HCT116 (cell line): ENCODE results near the gene KIF18B. TPM values are rescaled to one million over a fixed set of nuclear protein-coding genes. Genes with fewer than 3 reads are reported as not detected.

Experiments used
- ATAC-seq: fragments of 200-7000 bp; cut with Tn5 transposase; 2 replicates; pipeline ENCODE4 v1.9.1; 2020; ENCODE audit warnings: mild to moderate bottlenecking, moderate library complexity
- BruUV-seq: library from RNA; stranded (reverse); fragments of 400-500 nt; replicated peaks from 2 replicates; lab custom pipeline; 2021; lab: Mats Ljungman, UMichigan
- CTCF ChIA-PET: fragments of 300-600 bp; sonication (Branson Sonifier 250); formaldehyde crosslinking; loops from one replicate; lab custom pipeline; 2021; ENCODE audit warnings: antibody characterized with exemption; lab: Charles Lee
- POLR2A ChIA-PET: fragments of 300-600, 350-600 bp; sonication (Branson Sonifier 250); formaldehyde crosslinking; loops from one replicate; lab custom pipeline; 2021; ENCODE audit warnings: antibody characterized with exemption; lab: Charles Lee
- RAD21 ChIA-PET, 2 experiments: fragments of 300-600 bp; sonication (Branson Sonifier 250); formaldehyde crosslinking; loops; one replicate each; lab custom pipeline; 2023; ENCODE audit warnings: low total read pairs in 2 of 2; ENCODE audit not compliant: uncharacterized antibody in 2 of 2, unreplicated experiment in 2 of 2, low non-redundant PET in 1 of 2; lab: Charles Lee
- DNase-seq: peaks from one replicate; pipeline ENCODE4 v3.0.0-alpha.2; 2010; ENCODE audit warnings: low read depth, low spot score
- H2AFZ ChIP-seq: fragments of 200-600 bp; shearing (Covaris generic), sonication (generic); 2 replicates; pipeline ENCODE4 v1.6.1; 2017; ENCODE audit warnings: low read depth, mixed run types, mixed read lengths, antibody characterized with exemption, low read length; ENCODE audit not compliant: poor library complexity, severe bottlenecking
- H3K27ac ChIP-seq: 2 replicates; pipeline ENCODE4 v1.5.1; 2012; ENCODE audit warnings: low read depth, low read length
- H3K27me3 ChIP-seq: fragments of 200-600 bp; sonication (generic); 2 replicates; pipeline ENCODE4 v1.6.1; 2016; ENCODE audit warnings: mixed run types, low read length, mixed read lengths; ENCODE audit not compliant: insufficient read depth
- H3K36me3 ChIP-seq, 2 experiments: fragments of 200-500 bp in 1 of 2; fragments of 200-600 bp in 1 of 2; sonication (Bioruptor generic) in 1 of 2; sonication (generic) in 1 of 2; 2 replicates each; pipeline versions ENCODE4 v1.5.1 to v1.6.1; 2014 to 2016; ENCODE audit warnings: low read length in 2 of 2, inconsistent platforms in 1 of 2, mixed read lengths in 1 of 2, mixed run types in 1 of 2; ENCODE audit not compliant: insufficient read depth in 2 of 2, control insufficient read depth in 1 of 2
- H3K4me1 ChIP-seq, 2 experiments: fragments of 200-600 bp in 1 of 2; sonication (generic) in 1 of 2; 2 replicates each; pipeline versions ENCODE4 v1.5.1 to v1.6.1; 2012 to 2017; ENCODE audit warnings: low read length in 2 of 2, inconsistent platforms in 1 of 2, mild to moderate bottlenecking in 1 of 2, mixed read lengths in 1 of 2, mixed run types in 1 of 2, moderate library complexity in 1 of 2; ENCODE audit not compliant: insufficient read depth in 2 of 2, control insufficient read depth in 1 of 2
- H3K4me2 ChIP-seq: fragments of 200-600 bp; sonication (generic); 2 replicates; pipeline ENCODE4 v1.6.1; 2017; ENCODE audit warnings: mixed run types, low read length, mixed read lengths
- H3K4me3 ChIP-seq, 2 experiments: fragments of 200-600 bp in 1 of 2; sonication (generic) in 1 of 2; replicated peaks in 1 of 2; 2 replicates each; pipeline ENCODE4 v1.5.1; 2011 to 2016; ENCODE audit warnings: low read length in 2 of 2, control low read depth in 1 of 2, low read depth in 1 of 2, mild to moderate bottlenecking in 1 of 2, mixed read lengths in 1 of 2, mixed run types in 1 of 2
- H3K79me2 ChIP-seq: fragments of 200-600 bp; sonication (generic); 2 replicates; pipeline ENCODE4 v1.6.1; 2017; ENCODE audit warnings: mild to moderate bottlenecking, mixed run types, low read length, moderate library complexity, mixed read lengths; ENCODE audit not compliant: insufficient read depth
- H3K9ac ChIP-seq: fragments of 200-600 bp; sonication (generic); 2 replicates; pipeline ENCODE4 v1.6.1; 2016; ENCODE audit warnings: low read length, mixed read lengths
- H3K9me2 ChIP-seq: fragments of 200-600 bp; sonication (generic), shearing (Covaris generic); 2 replicates; pipeline ENCODE4 v1.6.1; 2017; ENCODE audit warnings: mixed run types, mild to moderate bottlenecking, moderate library complexity; ENCODE audit not compliant: insufficient read depth
- H3K9me3 ChIP-seq, 2 experiments: fragments of 200-500 bp in 1 of 2; fragments of 200-600 bp in 1 of 2; sonication (Bioruptor generic) in 1 of 2; sonication (generic) in 1 of 2; 2 replicates each; pipeline ENCODE4 v1.6.1; 2014 to 2017; ENCODE audit warnings: low read length in 2 of 2, mixed read lengths in 2 of 2, inconsistent platforms in 1 of 2, low read depth in 1 of 2, mild to moderate bottlenecking in 1 of 2, mixed run types in 1 of 2, moderate library complexity in 1 of 2; ENCODE audit not compliant: control insufficient read depth in 1 of 2, insufficient read depth in 1 of 2
- H4K20me1 ChIP-seq: fragments of 200-600 bp; sonication (generic), shearing (Covaris generic); 2 replicates; pipeline ENCODE4 v1.6.1; 2017; ENCODE audit warnings: mixed run types, mild to moderate bottlenecking, moderate library complexity; ENCODE audit not compliant: insufficient read depth
- ATF3 ChIP-seq: IDR thresholded peaks from 2 replicates; pipeline ENCODE4 v1.6.1; 2012
- CEBPB ChIP-seq: IDR thresholded peaks from 2 replicates; pipeline ENCODE4 v1.6.1; 2012; ENCODE audit warnings: low read depth
- CTCF ChIP-seq, 3 experiments: fragments of 200-600 bp in 1 of 3; sonication (generic) in 1 of 3; IDR thresholded peaks in 2 of 3; conservative IDR thresholded peaks in 1 of 3; 2 replicates each; pipeline ENCODE4 v1.5.1; 2012 to 2017; ENCODE audit warnings: low read depth in 2 of 3, low read length in 2 of 3, antibody characterized with exemption in 1 of 3, borderline replicate concordance in 1 of 3, control low read depth in 1 of 3, mild to moderate bottlenecking in 1 of 3, mixed read lengths in 1 of 3, mixed run types in 1 of 3, moderate library complexity in 1 of 3; ENCODE audit not compliant: insufficient read depth in 1 of 3
- POLR2A ChIP-seq: IDR thresholded peaks from 2 replicates; pipeline ENCODE4 v1.7.0; 2011; ENCODE audit warnings: borderline replicate concordance; ENCODE audit not compliant: insufficient read depth, insufficient read length; ENCODE audit errors: extremely low read depth
- POLR2AphosphoS5 ChIP-seq: IDR thresholded peaks from 2 replicates; pipeline ENCODE4 v1.6.1; 2011; ENCODE audit warnings: mild to moderate bottlenecking, low read depth, low read length, moderate library complexity
- ZFX ChIP-seq: fragments of 450-650 bp; IDR thresholded peaks from 2 replicates; pipeline ENCODE4 v1.6.1; 2017
- intact Hi-C: fragments of 100-400 bp; cut with micrococcal nuclease; formaldehyde crosslinking; loops from 2 replicates; pipeline ENCODE4 v1.10.0; 2022
- total RNA-seq: library from RNA; stranded (reverse); gene quantifications from one replicate; pipeline ENCODE4 v1.2.1, GENCODE V29; 2021; ENCODE audit not compliant: unreplicated experiment

Gene KIF18B
- total RNA-seq, 1 experiment from 2014 or later, result 76.4 TPM

- RAD21 ChIA-PET, result no interaction called here
- CTCF ChIA-PET, result no interaction called here
- Histone ChIP-seq H4K20me1 (no peaks in the 10 kb centered on the region), H3K4me2 (no peak overlapping the region), H3K9me3 (no peaks in the 10 kb centered on the region), H2AFZ (no peak overlapping the region), H3K27ac (no peak overlapping the region), H3K9ac (no peak overlapping the region), H3K4me3 (no peak overlapping the region), H3K36me3 (peaks cover 56 to 70% of the 10 kb centered on the region in 2 experiments), H3K4me1 (no peaks in the 10 kb centered on the region), H3K9me2 (no peaks in the 10 kb centered on the region), H3K27me3 (no peaks in the 10 kb centered on the region), H3K79me2 (no peaks in the 10 kb centered on the region)
- POLR2A ChIA-PET, result no interaction called here
- ATAC-seq (no peak), DNase-seq (no peak)
- intact Hi-C loops, result no loop called here
- BruUV-seq, result no TSS peak
- no peak for TF ChIP-seq CTCF (IDR thresholded peaks at IDR 0.05 in 2 of 3, conservative IDR thresholded peaks at IDR 0.05 in 1 of 3; ENCODE audit: borderline replicate concordance in 1 of 3, insufficient read depth in 1 of 3, low read depth in 2 of 3, low read length in 2 of 3)
- TF ChIP-seq POLR2A, result no peak
- TF ChIP-seq ATF3, result no peak
- TF ChIP-seq POLR2AphosphoS5, result no peak
- TF ChIP-seq CEBPB, result no peak
- TF ChIP-seq ZFX, result no peak
These were observed 19.4 kb downstream of the KIF18B start for GRCh38 chr17:44928136-44928535.

GRCh38 chr17:44927696-44928095 lies 19.9 kb downstream of the KIF18B start:
- ChIA-PET POLR2A (no interaction called here), RAD21 (no interaction called here)
- no peak overlapping the region for H3K4me2 ChIP-seq
- BruUV-seq, result no TSS peak
- H2AFZ ChIP-seq, result no peak overlapping the region
- H4K20me1 ChIP-seq, result no peaks in the 10 kb centered on the region
- H3K79me2 ChIP-seq, result no peaks in the 10 kb centered on the region
- H3K9me3 ChIP-seq, result no peaks in the 10 kb centered on the region
- no peaks in the 10 kb centered on the region for H3K9me2 ChIP-seq
- H3K4me3 ChIP-seq, result no peak overlapping the region
- peaks cover 54 to 67% of the 10 kb centered on the region in 2 experiments for H3K36me3 ChIP-seq
- H3K4me1 ChIP-seq, result no peaks in the 10 kb centered on the region
- DNase-seq, result no peak
- no peak for TF ChIP-seq CTCF (IDR thresholded peaks at IDR 0.05 in 2 of 3, conservative IDR thresholded peaks at IDR 0.05 in 1 of 3; ENCODE audit: borderline replicate concordance in 1 of 3, insufficient read depth in 1 of 3, low read depth in 2 of 3, low read length in 2 of 3)
- TF ChIP-seq POLR2A, result no peak
- TF ChIP-seq, all 23 proteins: peak for 0
- ATAC-seq, result no peak
- Histone ChIP-seq H3K27ac (no peak overlapping the region), H3K9ac (no peak overlapping the region), H3K27me3 (no peaks in the 10 kb centered on the region)
- CTCF ChIA-PET, result no interaction called here
- intact Hi-C loops, result no loop called here
